Medulla oblongata (tissue), 1 donor: ENCODE results near the gene SUGCT.
"Not testable (repeated sequence)": the region's sequence is repeated elsewhere in the genome, so short reads cannot be mapped to it uniquely, and the experiment has no call there.

Source experiments
- DNase-seq: peaks from one replicate; pipeline ENCODE4 v3.0.0-alpha.2; 2015; ENCODE audit errors: extremely low spot score

Gene SUGCT

GRCh38 chr7:40611095-40611871 lies 476.5 kb downstream of the SUGCT start:
- no peak for DNase-seq

DNA sequence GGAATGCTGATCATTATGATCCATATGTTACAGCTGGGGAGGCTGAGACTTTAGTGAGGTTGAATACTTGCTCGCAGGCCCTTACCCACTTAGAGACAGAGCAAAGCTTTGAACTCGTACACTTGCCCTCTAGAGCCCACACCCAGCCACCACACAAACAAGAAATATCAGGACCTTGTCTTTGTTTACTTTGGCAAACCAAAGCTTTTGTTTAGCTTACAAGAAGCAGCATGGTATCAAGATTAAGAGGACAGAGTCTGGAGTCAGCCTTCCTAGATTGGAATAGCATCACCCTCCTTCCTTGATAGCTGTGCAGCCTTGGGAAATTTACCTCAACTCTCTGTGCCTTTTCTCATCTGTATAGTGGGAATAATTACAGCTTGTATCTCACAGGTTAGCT lies 477.5 kb downstream of the SUGCT start:
- DNase-seq, result no peak

DNA sequence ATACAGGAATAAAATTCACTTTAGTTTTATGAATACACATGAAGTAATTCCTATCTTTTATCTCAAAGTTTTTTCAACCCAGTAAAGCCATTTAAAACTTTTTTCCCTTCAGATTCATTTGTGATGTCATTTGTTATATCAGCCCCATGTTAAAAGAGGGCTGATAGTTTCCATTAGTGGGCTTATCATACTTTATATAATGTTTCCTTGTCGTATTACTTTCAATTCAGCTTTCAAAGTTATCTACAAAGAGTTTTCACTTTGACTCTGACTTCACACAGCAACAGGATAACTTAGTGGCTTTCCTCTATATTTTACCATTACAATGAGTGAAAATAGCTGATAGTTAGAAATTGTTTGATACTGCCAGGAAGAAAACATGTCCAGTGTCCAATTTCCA lies 484.8 kb downstream of the SUGCT start:
- no peak for DNase-seq

DNA sequence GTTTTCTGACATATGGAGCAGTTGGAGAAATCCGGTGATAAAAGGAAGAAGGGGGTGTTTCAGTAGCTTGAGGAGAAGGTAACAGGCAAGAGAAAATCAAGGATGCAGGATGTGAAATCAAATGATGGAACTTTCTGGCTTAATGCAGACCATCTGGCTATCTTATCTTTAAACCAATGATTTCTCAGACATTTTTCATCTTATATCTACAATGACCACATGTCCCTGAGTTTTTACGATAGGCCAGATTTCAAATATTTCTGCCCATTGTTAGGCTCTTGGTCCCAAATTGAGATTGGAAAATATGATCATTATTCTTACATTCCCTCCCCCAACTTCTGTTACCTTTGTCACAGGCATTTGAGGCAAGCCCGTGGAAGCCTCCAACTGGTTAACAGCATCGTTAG lies 486.8 kb downstream of the SUGCT start:
- no peak for DNase-seq

DNA sequence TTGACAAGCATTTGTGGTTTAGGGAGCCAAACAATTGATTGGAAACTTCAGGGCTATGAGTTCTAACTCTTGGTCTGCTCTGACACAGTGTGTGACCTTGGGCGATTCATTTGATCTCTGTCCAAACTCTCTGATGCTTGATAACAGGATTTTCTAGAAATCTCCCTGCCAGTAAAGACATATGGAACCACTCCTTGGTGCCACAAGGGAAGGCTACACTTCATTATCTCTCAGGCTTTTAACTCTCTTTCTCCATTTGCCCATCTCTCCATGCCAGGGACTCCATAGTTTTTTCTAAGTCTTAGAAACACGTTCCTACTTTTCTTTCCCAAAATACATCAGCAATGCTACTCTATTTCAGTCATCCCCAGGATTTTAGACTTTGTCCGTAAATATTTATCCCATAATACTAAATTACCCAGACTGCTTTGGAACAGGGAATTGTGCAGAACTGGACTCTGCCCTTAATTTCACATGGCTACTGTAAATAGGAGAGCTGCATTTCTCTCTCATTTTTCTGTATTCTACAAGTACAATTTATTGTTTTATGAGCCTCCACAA lies 488.2 kb downstream of the SUGCT start:
- no peak for DNase-seq

DNA sequence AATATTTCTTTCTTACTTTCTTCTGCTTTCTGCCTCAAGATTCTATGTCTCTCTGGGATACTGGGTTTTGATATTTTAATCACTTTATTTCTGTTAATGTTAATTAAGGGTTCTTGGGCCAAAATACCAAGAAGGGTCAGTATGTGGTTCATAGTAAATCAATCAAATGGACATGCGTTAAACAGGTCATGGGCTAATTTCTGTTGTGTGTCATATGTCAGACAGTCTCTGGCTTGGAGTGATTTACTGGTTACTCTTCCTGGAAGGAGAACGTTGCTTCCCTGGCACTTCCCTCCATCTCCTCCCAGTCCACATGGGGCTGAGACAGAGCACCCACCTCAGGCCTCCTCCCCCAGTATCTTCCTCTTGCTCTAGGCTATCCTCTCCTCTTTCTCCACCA lies 489.1 kb downstream of the SUGCT start:
- DNase-seq, result no peak

DNA sequence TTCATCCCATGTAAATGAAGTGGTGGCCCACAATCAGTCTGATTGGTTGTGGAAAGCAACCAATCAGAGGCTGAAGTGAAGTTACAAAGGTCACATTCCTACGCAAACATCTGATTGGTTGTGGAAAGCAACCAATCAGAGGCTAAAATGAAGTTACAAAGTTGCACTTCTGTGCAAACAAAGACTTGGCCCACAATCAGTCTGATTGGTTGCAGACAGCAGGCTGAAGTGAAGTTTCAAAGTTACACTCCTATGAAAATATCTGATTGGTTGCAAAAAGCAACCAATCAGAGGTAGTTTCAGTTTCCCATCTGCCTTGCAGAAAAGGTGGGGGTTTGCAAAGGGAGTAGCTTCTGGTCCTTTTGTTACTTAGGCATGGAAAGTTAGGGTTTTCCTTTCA lies 492.6 kb downstream of the SUGCT start:
- DNase-seq, result not testable (repeated sequence)

- no peak for DNase-seq
These were observed 495.1 kb downstream of the SUGCT start for GRCh38 chr7:40629891-40630290.

- no peak for DNase-seq
These were observed 499.3 kb downstream of the SUGCT start for GRCh38 chr7:40634118-40634517.

GRCh38 chr7:40638545-40639320 lies 503.9 kb downstream of the SUGCT start:
- DNase-seq, result no peak

DNA sequence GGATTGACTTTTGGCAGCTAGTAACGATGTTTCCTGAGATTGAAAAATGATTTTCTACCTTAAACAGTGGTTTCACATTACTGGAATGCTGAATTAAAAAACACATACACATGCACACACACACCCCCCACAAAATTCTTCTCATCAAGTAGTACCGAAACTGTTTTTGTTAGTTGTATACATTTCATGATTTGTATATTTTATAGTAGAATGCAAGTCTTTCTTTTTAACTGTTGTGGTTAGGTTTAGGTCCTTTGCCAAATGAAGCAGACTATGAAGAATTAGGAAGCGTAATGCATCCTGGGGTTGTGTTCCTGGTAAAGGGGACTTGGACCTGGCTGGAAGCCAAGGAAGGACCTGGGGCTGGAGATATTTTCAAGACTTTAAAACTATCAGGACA lies 505.8 kb downstream of the SUGCT start:
- DNase-seq, result no peak

GRCh38 chr7:40641701-40642100 lies 506.9 kb downstream of the SUGCT start:
- no peak for DNase-seq

DNA sequence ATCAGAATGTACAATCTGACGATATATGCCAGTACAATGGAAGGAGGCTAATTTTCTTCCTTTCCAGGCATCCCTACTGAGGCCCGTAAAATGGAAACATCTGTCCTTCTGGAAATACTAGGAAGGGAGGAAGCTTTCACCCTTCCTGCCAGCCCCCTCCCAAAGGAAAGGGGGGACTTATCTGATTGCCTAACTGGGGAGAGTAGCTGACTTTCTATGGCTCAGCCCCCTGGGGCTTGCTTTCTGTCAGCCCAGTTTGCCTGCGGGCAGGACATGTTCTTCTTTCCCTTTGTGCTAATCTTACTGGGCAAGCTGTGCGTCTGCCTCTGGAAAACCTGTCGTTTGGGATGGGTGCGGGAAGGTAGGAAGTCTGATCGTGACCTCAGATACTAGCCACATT lies 508.9 kb downstream of the SUGCT start:
- DNase-seq, result no peak

- no peak for DNase-seq
These were observed 509.8 kb downstream of the SUGCT start for GRCh38 chr7:40644454-40645188.

DNA sequence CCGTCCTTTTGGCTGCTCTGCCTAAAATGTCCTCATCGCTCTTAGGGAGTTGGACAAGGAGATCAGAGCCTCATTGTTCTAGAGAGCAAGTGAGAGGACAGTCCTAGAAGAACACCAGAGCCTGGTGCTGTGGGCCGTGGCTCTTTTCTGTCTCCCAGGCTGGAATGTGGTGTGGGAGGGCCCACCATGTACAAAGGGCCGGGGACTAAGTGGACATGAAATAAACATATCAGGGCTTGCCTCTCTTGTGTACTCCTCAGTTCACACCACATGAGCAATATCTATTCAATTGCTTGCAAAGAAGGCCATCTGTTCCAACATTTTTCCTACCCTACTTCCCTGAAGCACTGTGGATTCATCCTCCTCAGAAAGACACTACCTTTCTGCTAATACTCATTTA lies 510.4 kb downstream of the SUGCT start:
- DNase-seq, result no peak

DNA sequence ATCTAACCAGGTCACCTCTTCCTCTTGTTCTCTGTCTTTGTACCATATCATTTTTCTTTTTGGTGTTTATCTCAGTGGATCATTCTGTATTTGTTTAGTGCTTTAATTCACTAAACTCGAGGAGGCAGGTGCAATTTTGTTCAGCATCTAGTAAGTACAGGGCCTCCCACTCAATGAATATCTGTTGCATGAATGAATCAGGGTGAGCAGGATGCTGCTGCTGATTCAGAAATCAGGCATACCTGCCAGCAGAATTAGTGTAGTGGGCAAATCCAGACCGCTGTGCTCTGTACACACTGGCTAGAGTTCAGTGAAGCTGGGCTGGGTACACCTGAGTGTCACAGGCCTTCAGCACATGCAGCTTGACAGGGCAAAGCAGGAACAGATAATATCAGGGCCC lies 511.9 kb downstream of the SUGCT start:
- no peak for DNase-seq

DNA sequence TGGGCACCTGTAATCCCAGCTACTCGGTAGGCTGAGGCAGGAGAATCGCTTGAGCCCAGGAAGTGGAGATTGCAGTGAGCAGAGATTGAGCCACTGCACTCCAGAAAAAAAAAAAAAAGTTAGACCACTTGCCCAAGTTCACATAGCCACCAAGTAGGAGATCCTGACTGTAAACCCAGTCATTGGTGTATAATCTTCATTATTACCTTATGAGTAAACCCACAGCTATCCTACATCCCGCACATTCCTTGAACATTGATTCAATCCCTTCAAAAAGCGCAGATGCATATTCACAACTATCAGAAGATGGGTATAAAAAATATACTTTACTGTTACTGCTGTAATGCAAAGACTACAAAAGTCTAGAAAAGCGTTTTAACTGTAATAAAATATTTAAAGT lies 512.9 kb downstream of the SUGCT start:
- DNase-seq, result no peak

DNA sequence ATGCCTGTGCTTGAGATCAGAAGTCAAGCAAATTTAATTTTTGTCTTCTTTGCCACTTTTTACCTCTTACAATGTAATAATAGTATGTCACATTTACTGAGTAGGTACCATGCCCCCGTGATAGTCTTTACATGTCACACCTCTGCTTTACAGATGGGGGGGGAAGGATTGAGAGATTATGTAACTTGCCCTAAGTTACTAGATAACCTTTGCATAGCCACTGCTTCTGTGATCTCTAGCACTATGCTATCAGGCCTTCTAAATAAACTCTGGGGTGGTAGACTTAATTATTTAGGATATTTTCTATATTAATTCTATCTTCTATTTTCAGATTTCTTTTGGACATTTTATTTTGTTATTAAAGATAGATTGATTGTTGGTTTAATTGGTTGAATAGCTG lies 514.4 kb downstream of the SUGCT start:
- DNase-seq, result no peak

- not testable (repeated sequence) for DNase-seq
These were observed 516.1 kb downstream of the SUGCT start for GRCh38 chr7:40650903-40651302.

DNA sequence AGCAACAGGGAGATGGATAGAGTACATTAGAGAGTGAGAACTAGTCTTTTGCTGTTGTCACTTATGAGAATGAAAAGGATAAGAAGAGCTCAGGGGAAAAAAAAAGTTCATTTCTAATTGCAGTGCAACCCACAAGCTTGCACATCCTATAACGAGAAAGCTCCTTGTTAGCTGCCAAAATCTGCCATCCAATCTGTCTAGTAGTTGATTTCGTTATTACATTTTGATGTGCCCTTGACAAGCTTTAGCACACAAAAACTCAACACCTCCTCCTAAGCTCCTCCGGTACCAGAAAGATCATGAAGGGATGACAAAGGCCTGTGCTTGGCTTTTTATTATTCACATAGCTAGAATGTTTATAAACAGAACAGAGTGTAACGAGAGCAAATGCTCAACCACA lies 519.4 kb downstream of the SUGCT start:
- no peak for DNase-seq

DNA sequence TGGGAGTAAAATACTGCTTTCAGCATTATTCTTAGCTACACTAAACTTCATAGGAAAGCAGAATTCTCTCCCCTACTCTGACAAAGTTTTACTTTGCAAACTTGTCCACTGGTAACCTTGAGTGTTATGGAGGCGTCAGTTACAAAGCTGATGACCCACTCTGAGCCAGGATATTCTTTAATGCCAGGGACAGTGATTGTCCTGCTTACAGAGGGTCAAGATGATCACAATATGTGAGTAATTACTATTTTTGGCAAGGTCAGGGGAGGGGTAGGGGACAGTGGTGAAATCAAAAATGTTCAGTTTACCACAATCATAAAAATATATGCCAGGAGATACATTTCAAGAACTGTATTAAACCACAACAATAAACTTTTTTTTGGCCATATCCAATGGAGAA lies 520.6 kb downstream of the SUGCT start:
- DNase-seq, result no peak

DNA sequence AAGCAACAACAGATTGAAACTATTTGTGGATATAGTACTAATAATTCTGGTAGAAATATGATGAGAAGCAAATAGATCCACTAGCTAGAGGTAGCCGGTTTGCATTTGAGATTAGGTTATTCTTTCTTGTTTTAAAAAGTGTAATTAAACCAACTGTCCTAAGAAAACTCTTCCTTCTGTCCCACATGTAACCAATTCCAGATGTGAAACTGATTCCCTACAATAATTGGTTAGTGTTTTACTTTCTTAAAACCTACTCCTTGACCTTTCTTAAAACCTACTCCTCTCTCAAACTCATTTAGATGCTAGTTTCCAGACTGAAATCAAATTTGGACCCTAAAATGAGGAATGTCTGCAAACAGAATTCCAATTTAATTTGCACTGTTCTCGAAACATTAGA lies 521.5 kb downstream of the SUGCT start:
- no peak for DNase-seq
